Nephron (organoid): Measurements from ENCODE around the gene CST4.

Experiments used
- H3K27ac Mint-ChIP-seq, 3 experiments: 2 replicates each; pipeline ENCODE4 v1.8.0; 2020; ENCODE audit warnings: mixed read lengths in 3 of 3, mild to moderate bottlenecking in 2 of 3, moderate library complexity in 1 of 3
- H3K27me3 Mint-ChIP-seq: 2 replicates; pipeline ENCODE4 v1.8.0; 2021; ENCODE audit warnings: low read depth, mild to moderate bottlenecking, moderate library complexity, mixed read lengths
- H3K36me3 Mint-ChIP-seq: 2 replicates; pipeline ENCODE4 v1.8.0; 2020; ENCODE audit warnings: low read depth, mixed read lengths
- H3K4me1 Mint-ChIP-seq: 2 replicates; pipeline ENCODE4 v1.8.0; 2020; ENCODE audit warnings: mixed read lengths
- H3K4me3 Mint-ChIP-seq, 3 experiments: 2 replicates each; pipeline ENCODE4 v1.8.0; 2020; ENCODE audit warnings: mild to moderate bottlenecking in 3 of 3, mixed read lengths in 3 of 3, moderate library complexity in 2 of 3
- H3K9me3 Mint-ChIP-seq: 2 replicates; pipeline ENCODE4 v1.8.0; 2020; ENCODE audit warnings: mixed read lengths
- TF ChIP-seq, protein P1 (sequence below), 3 experiments: fragments of 200-600 bp; sonication (generic); IDR thresholded peaks; one replicate each; pipeline ENCODE4 v1.5.0; 2021; ENCODE audit warnings: antibody characterized with exemption in 3 of 3; ENCODE audit not compliant: unreplicated experiment in 3 of 3

CST4 gene

DNA sequence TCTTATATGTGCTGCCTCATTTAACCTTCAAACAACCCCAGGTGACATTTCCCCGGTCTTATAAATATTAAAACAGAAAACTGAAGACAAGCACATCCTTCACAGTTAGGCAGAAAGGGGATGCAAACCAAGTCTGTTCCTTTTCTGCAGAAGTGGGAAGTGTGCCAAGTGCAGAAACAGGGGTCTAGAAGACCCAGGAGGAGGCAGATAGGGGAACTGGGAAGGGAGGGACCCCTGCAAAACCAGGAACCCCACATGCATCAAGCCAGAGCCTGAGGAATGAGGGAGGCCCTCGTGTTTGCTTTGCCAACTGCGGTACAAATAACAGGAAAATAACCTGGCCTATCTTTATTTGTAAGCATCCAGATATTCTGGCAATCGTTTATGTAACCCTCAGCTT, 34.1 kb downstream of the CST4 start:
- Mint-ChIP-seq H3K27me3 (peaks cover 4% of the 10 kb centered on the region), H3K4me1 (peaks cover 8% of the 10 kb centered on the region), H3K9me3 (no peaks in the 10 kb centered on the region), H3K36me3 (no peaks in the 10 kb centered on the region), H3K27ac (no peak overlapping the region), H3K4me3 (no peak overlapping the region)
- TF ChIP-seq, protein P1, sequence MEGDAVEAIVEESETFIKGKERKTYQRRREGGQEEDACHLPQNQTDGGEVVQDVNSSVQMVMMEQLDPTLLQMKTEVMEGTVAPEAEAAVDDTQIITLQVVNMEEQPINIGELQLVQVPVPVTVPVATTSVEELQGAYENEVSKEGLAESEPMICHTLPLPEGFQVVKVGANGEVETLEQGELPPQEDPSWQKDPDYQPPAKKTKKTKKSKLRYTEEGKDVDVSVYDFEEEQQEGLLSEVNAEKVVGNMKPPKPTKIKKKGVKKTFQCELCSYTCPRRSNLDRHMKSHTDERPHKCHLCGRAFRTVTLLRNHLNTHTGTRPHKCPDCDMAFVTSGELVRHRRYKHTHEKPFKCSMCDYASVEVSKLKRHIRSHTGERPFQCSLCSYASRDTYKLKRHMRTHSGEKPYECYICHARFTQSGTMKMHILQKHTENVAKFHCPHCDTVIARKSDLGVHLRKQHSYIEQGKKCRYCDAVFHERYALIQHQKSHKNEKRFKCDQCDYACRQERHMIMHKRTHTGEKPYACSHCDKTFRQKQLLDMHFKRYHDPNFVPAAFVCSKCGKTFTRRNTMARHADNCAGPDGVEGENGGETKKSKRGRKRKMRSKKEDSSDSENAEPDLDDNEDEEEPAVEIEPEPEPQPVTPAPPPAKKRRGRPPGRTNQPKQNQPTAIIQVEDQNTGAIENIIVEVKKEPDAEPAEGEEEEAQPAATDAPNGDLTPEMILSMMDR (IDR thresholded peaks at IDR 0.05; ENCODE audit: unreplicated experiment in 3 of 3): no peak

DNA sequence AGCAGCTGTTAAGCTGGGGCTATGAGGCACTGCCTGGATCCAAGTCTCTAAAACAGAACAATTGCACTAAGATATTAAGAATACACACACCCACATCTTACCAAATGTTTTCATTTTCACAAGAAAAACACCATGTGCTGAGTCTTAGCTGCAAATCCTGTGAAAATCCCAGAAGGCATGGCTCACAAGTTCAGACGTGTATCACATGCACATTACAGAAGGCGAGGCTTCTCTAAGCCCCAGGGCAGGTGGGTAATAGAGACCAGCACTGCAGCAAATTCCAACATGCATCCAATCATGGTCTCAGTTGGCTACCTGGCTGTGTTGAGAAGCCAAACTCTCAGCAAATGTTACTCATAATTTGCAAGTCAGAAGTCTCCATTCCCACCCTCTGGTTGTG, 34.8 kb downstream of the CST4 start:
- Mint-ChIP-seq H3K4me1 (peaks cover 4% of the 10 kb centered on the region), H3K27ac (no peak overlapping the region), H3K27me3 (peaks cover under 1% of the 10 kb centered on the region), H3K4me3 (no peak overlapping the region), H3K9me3 (no peaks in the 10 kb centered on the region), H3K36me3 (no peaks in the 10 kb centered on the region)
- TF ChIP-seq, protein P1 (IDR thresholded peaks at IDR 0.05; ENCODE audit: unreplicated experiment in 3 of 3): no peak

DNA sequence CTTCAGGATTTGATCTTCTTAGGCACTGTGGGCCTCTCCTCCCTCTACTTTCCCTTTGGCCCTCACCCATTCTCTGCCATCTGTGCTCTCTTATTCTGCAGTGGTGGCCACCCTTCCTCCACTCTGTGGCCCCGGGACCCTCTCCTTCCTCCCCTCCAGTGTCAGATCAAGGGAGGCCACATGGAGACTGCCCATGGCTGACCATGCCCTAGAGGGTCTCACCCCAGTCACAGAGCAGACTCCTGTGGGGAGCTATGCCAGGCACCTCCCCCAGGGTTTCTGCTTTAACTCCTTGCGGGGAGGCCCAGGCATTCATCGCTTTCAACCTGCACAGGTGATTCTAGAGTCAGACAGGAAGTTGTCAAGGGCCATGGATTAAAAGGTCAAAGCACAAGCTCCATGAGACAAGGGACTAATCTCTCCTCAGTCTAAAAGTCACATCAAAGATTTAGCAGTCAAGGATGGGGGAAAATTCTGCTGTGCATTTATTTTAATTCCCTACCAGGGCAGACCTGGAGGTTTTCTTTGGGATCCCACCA, 35.4 kb downstream of the CST4 start:
- Mint-ChIP-seq H3K27me3 (no peaks in the 10 kb centered on the region), H3K4me1 (peaks cover 2% of the 10 kb centered on the region), H3K4me3 (no peak overlapping the region), H3K9me3 (no peaks in the 10 kb centered on the region), H3K27ac (no peak overlapping the region), H3K36me3 (no peaks in the 10 kb centered on the region)
- TF ChIP-seq, protein P1 (IDR thresholded peaks at IDR 0.05; ENCODE audit: unreplicated experiment in 3 of 3): no peak

DNA sequence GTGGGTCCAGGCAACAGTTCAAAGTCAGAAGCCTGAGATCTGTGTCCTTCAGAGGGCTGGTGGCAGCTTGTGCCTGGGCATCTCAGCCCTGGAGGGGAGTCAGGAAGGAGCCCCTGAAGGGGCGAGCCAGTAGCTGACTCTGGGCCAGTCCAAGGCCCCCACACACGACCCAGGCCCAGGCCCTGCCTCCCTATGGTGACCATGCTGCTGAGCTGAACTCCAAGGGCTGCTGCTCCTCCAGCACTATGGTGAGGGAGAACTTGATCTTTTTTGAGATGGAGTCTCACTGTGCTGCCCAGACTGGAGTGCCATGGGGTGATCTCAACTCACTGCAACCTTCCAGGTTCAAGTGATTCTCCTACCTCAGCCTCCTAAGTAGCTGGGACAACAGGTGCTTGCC, 35.9 kb downstream of the CST4 start:
- TF ChIP-seq, protein P1 (IDR thresholded peaks at IDR 0.05; ENCODE audit: unreplicated experiment in 3 of 3): no peak
- no peaks in the 10 kb centered on the region for H3K27me3 Mint-ChIP-seq
- no peaks in the 10 kb centered on the region for H3K9me3 Mint-ChIP-seq
- H3K36me3 Mint-ChIP-seq: no peaks in the 10 kb centered on the region
- no peaks in the 10 kb centered on the region for H3K4me1 Mint-ChIP-seq
- H3K27ac Mint-ChIP-seq: no peak overlapping the region
- no peak overlapping the region for H3K4me3 Mint-ChIP-seq

DNA sequence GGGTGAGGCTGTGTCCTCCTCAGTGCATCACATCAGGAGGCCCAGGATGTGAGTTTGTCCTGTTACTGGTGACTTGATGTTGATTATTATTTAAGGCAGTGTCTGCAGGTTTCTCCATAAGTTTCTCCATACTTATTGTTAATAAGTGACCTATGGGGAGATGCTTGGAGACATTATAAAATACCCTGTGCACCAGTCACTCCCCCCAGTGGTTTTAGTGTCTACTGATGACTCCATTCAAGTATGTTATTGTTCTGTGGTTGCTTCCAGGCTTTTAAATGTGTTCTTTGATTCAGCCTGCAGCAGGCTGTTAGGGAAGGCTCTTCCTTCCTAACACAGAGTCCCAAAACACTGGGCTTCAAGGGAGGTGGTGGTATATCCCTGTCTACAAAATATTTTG, 36.5 kb downstream of the CST4 start:
- H3K36me3 Mint-ChIP-seq: no peaks in the 10 kb centered on the region
- H3K9me3 Mint-ChIP-seq: no peaks in the 10 kb centered on the region
- TF ChIP-seq, protein P1 (IDR thresholded peaks at IDR 0.05; ENCODE audit: unreplicated experiment in 3 of 3): no peak
- H3K27ac Mint-ChIP-seq: no peak overlapping the region
- H3K4me1 Mint-ChIP-seq: no peaks in the 10 kb centered on the region
- no peak overlapping the region for H3K4me3 Mint-ChIP-seq
- no peaks in the 10 kb centered on the region for H3K27me3 Mint-ChIP-seq

DNA sequence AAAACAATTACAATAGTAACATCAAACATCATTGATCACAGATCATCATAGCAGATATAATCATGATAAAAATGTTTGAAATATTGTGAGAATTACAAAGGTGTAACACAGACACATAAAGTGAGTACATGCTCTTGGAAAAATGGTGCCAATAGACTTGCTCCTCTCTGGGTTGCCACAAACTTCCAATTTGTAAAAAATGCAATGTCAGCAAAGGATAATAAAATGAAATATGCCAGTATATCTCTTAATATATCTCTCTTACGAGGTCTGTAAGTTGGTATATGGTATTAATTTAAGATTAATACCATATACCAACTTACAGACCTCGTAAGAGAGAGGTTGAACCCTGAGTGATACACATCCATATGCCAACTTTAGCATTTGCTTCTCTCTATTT, 37.7 kb downstream of the CST4 start:
- Mint-ChIP-seq H3K27me3 (no peaks in the 10 kb centered on the region), H3K36me3 (no peaks in the 10 kb centered on the region), H3K4me1 (no peaks in the 10 kb centered on the region), H3K4me3 (no peak overlapping the region), H3K9me3 (no peaks in the 10 kb centered on the region), H3K27ac (no peak overlapping the region)
- TF ChIP-seq, protein P1 (IDR thresholded peaks at IDR 0.05; ENCODE audit: unreplicated experiment in 3 of 3): no peak
